NCI-H2227 (cell line): ENCODE measurements around the gene FLAD1.

ENCODE experiments used
- DNase-seq: peaks from one replicate; lab custom pipeline; 2025; ENCODE audit not compliant: unreplicated experiment; lab: John Stamatoyannopoulos, UW

FLAD1 gene

GRCh38 chr1:154988058-154988954 lies 5.2 kb downstream of the FLAD1 start:
- no peak for DNase-seq

- no peak for DNase-seq
Measured at GRCh38 chr1:154989195-154989860, 6.2 kb downstream of the FLAD1 start.

GRCh38 chr1:154990276-154990675 lies 7.1 kb downstream of the FLAD1 start:
- DNase-seq = no peak

DNA sequence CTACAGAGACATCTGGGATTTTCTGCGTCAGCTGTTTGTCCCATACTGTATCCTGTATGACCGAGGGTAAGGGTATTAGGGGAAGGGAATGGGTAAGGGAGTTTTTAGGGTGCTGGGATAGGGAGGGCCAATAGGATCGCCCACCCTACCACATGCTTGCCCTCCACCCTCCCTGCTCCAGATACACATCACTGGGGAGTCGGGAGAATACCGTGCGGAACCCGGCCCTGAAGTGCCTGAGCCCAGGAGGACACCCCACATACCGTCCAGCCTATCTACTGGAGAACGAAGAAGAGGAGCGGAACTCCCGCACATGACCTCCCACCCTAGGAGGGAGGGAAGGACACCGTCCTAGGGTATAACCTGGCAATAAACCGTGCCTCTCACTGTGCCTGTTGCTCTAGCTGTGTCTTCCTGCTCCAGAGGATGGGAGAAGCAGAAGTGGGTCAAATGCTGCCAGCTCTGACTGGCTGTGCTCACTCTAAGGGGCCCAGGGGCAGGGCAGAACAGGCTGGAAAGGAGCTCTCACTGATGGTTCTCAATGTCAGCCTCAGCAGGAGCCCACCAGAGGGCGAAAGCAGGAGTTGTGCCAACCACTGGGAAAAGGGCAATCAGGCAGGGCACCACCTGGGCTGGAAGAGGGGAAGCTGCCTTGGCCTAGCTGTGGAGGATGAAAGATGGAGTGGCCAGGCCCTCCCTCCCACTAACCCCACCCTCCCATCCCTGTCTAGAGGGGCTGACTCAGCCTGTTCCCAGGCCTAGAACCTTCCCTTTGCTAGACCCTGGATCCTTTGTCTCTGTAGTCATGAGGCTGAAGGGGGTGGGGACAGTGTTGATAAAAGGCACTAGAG lies 9.8 kb downstream of the FLAD1 start:
- DNase-seq = no peak

DNA sequence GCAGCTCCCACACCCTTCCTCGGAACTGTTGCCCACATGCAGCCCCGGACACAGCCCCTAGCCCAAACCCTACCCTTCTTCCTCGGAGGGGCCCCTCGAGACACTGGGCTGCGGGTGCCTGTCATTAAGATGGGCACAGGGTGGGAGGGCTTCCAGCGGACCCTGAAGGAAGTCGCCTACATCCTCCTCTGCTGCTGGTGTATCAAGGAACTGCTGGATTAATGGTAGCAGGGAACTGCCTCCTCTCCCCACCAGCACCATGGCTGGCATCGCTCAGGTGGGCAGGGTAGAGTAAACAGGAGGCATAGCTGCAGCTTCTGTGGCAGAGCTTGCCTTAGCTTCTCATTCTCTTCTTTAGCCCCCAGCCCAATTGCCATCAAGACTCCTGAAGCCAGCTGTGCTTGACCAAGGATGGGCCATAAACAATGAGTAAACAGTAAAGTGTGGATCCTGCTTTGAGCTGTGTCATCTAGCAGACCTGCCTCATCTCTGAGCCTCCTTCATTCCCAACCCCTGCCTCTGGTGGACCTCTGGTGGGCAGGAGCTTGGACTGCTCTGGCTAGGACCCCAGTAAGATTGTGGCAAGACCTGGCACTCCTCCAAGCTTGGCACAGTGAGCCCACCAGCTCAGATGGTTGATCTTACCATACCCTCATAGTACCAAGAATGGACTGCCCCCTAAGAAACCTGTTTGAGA lies 10.6 kb downstream of the FLAD1 start, which contains the start of gene LENEP:
TSS of gene LENEP (plus strand) at position 15 of the 697 bp plus-strand sequence. CDS start at position 37, 22 bp downstream.
- DNase-seq = no peak

- no peak for DNase-seq
Measured at GRCh38 chr1:154994269-154994587, 11.1 kb downstream of the FLAD1 start.

GRCh38 chr1:154994591-154994990 lies 11.4 kb downstream of the FLAD1 start:
- no peak for DNase-seq

GRCh38 chr1:154995301-154995983 lies 12.3 kb downstream of the FLAD1 start:
- DNase-seq = peak; percentile 78

GRCh38 chr1:154996966-154997701 lies 14.0 kb downstream of the FLAD1 start:
- DNase-seq = no peak

DNA sequence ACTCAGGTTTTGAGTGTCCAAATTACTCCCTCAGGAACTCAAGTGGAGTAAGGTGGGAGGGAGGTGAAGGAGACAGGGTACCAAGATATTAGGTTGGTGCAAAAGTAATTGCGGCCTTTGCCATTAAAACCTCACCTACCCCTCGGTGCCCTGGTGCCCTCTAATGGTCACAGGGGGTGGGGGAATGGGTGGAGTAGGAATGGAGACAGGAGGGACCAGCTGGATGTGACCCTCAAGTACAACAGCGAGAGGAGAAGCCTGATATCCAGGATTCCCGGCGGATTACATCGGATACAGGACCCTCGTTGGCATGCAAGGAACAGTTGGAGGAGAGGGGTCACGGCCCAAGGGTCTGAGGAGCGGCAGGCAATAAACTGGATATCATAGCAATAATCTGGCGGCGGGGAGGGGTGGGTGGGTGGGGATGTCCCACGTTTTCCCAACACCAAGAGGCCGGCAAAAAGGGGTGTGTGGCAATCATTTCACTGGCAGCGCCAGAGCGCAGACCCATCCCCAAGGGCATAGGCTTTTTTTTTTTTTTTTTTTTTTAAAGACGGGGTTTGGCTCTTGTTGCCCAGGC lies 15.1 kb downstream of the FLAD1 start:
- DNase-seq = no peak

DNA sequence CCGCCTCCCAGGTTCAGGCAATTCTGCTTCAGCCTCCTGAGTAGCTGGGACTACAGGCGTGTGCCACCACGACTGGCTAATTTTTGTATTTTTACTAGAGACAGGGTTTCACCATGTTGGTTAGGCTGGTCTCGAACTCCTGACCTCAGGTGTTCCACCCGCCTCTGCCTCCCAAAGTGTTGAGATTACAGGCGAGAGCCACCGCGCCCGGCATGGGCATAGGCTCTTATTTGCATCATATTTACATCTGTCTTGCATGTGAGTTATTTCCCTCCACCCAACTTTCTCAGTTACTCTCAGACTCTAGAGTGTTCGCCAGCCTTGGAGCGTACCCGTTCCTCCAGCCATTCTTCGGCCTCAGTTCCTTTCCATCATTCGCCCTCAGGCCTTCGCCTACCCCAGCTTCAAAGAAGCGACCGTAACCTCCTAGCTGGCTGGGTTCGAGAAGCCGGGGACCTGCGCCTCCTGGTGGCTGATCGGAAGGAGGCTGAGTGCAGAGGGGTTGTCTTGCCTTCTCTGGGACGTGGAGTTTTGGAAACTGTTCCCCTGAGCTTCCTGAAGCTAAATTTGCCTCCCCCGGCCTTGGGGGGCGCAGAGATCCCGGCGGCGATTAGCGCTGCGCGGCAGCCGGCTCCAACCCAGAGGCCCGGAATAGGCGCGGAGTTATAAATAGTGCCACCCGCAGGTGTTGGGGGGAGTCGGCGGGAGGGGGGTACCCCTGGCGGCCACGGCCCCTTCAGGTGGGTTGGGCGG lies 15.8 kb downstream of the FLAD1 start:
- DNase-seq = peak; percentile 71

- DNase-seq = peak; percentile 54
Measured at GRCh38 chr1:154999571-155000410, 16.6 kb downstream of the FLAD1 start.

DNA sequence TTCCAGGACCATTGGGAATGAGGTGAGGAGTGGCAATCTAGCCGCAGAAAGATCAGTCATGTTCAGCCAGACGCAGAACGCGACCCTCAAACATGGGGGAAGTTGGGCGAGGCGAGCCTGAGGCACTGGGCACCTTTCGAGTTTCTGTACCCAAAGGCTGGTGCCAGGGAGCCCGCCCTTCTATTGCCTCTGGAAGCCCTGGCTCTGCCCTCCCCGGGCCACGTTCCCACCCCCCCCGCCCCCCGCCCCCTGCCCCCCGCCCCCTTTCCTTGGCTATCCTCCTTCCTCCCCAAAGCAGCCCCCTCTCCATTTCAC lies 17.2 kb downstream of the FLAD1 start:
- DNase-seq = no peak

- DNase-seq = peak; percentile 94
Measured at GRCh38 chr1:155000726-155001424, 17.7 kb downstream of the FLAD1 start.

DNA sequence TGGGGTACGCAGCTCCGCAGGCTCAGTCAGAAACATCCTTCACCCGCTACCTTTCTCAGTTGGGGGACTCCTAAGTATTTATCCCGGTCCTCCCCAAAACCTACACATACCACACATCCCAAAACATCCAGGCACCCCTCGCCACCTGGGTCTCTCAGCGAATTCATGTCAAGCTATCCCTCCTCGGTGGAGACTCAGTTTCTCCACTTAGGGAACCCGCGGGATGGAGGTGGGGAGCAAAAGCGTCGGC lies 18.2 kb downstream of the FLAD1 start:
- DNase-seq = no peak

DNA sequence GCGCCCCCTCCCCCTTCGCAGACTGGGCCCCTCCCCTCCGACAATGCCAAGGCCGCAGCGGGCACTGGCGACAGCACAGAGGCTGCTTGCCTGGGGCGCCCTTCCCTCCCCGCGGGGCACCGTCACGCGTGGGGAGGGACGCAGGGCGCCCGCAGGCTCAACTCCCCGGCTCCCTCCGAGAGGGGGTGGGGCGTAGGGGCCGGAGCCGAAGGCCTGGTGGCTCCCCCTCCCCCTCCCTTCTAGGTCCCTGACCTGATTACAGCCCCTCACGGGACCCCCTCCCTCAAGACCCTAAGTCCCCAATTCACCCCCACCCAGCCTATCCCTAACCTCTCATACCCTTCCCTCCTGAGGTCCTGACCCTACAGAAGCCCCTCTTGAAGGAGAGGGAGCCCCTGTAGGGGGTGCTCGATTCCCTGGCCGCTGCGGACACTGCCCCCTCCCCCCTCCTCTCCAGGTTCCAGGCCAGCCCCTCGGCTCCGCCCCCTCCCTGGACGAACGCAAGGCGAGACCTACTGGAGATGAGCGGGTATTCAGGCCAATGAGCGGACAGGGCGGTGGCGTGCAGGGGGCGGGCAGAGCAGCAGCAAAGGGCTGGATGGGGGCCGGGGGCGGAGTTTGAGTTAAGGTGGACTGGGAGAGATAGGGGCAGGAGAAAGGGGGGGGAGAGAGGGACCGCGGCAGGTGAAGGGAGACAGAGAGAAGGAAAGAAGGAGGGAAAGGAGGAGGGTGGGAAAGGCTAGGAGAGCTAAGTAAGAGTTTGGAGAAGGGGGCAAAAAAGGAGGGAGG lies 18.7 kb downstream of the FLAD1 start:
- DNase-seq = peak; percentile 99
